Natural killer cell (primary cell): ENCODE results near the gene LMX1B. TPM values are rescaled to one million over a fixed set of nuclear protein-coding genes. Genes with fewer than 3 reads are reported as not detected.

Experiments used
- ATAC-seq, 3 donors: fragments of 150-1000 bp in 2 of 3; fragments of 200-7000 bp in 1 of 3; cut with Tn5 transposase; 1 replicate in 1 of 3; 2 replicates in 2 of 3; pipeline ENCODE4 v1.10.0; 2021; ENCODE audit warnings: mild to moderate bottlenecking in 2 of 3, moderate library complexity in 2 of 3
- DNase-seq, 2 donors: peaks; one replicate each; pipeline versions ENCODE4 v3.0.0 to v3.0.0-alpha.2; 2013 to 2021; ENCODE audit warnings: mixed read lengths in 1 of 2
- H3K27ac ChIP-seq: one replicate; pipeline ENCODE4 v1.5.1; 2013; ENCODE audit warnings: mild to moderate bottlenecking, low read length
- H3K27me3 ChIP-seq: one replicate; pipeline ENCODE4 v1.6.1; 2013; ENCODE audit warnings: low read length; ENCODE audit not compliant: control insufficient read depth, insufficient read depth
- H3K36me3 ChIP-seq: one replicate; pipeline ENCODE4 v1.6.1; 2013; ENCODE audit warnings: low read length; ENCODE audit not compliant: control insufficient read depth, insufficient read depth
- H3K4me1 ChIP-seq: one replicate; pipeline ENCODE4 v1.6.1; 2013; ENCODE audit warnings: low read length; ENCODE audit not compliant: control insufficient read depth, insufficient read depth
- H3K4me3 ChIP-seq: one replicate; pipeline ENCODE4 v1.5.1; 2013; ENCODE audit warnings: low read length
- H3K9me3 ChIP-seq: one replicate; pipeline ENCODE4 v1.6.1; 2013; ENCODE audit warnings: low read length; ENCODE audit not compliant: control insufficient read depth, insufficient read depth
- H3K27ac Mint-ChIP-seq, 2 donors: one replicate each; pipeline ENCODE4 v1.8.0; 2022; ENCODE audit warnings: mild to moderate bottlenecking in 2 of 2, mixed read lengths in 2 of 2, moderate library complexity in 1 of 2
- H3K27me3 Mint-ChIP-seq, 2 donors: one replicate each; pipeline ENCODE4 v1.8.0; 2022; ENCODE audit warnings: low read depth in 2 of 2, mixed read lengths in 2 of 2
- H3K36me3 Mint-ChIP-seq: one replicate; pipeline ENCODE4 v1.8.0; 2022; ENCODE audit warnings: mixed read lengths
- H3K4me1 Mint-ChIP-seq, 2 donors: one replicate each; pipeline ENCODE4 v1.8.0; 2022; ENCODE audit warnings: mixed read lengths in 2 of 2
- H3K4me3 Mint-ChIP-seq: one replicate; pipeline ENCODE4 v1.8.0; 2022; ENCODE audit warnings: mild to moderate bottlenecking, moderate library complexity, mixed read lengths
- H3K9me3 Mint-ChIP-seq, 2 donors: one replicate each; pipeline ENCODE4 v1.8.0; 2022; ENCODE audit warnings: mixed read lengths in 2 of 2
- CTCF ChIP-seq: fragments of 200-600 bp; IDR thresholded peaks from one replicate; pipeline ENCODE4 v1.8.0; 2022; ENCODE audit warnings: antibody characterized with exemption
- WGBS: methylation state at CpG from one replicate; pipeline ENCODE4 v1.1.7; 2013; ENCODE audit warnings: missing lambda C conversion rate; ENCODE audit not compliant: insufficient coverage; 5-methylcytosine and 5-hydroxymethylcytosine counted together
- intact Hi-C: fragments of 100-400 bp; cut with micrococcal nuclease; formaldehyde crosslinking; loops from one replicate; pipeline ENCODE4 v1.14.2; 2022
- total RNA-seq, 4 donors: library from RNA; stranded (reverse); fragments of 120-200 nt in 1 of 4; gene quantifications; one replicate each; pipeline versions ENCODE4 v1.2.3 to v1.2.4, GENCODE V29; 2013 to 2022

Gene LMX1B
- total RNA-seq, 3 donors from 2014 or later (not counting 1 experiment from before 2014, with no cell fraction given), result not detected

- Histone ChIP-seq H3K4me1 (peaks cover 20% of the 10 kb centered on the region), H3K27ac (no peak overlapping the region), H3K27me3 (peaks cover 77% of the 10 kb centered on the region), H3K9me3 (no peaks in the 10 kb centered on the region), H3K4me3 (no peak overlapping the region), H3K36me3 (no peaks in the 10 kb centered on the region)
- intact Hi-C loops, result no loop called here
- Mint-ChIP-seq H3K36me3 (no peaks in the 10 kb centered on the region), H3K27ac (no peak overlapping the region), H3K27me3 (peaks cover 63 to 67% of the 10 kb centered on the region in 2 donors), H3K4me3 (no peak overlapping the region), H3K4me1 (peaks cover 6 to 8% of the 10 kb centered on the region in 2 donors), H3K9me3 (no peaks in the 10 kb centered on the region)
- WGBS, result 17% methylated on average over 10 of the region's 10 CpGs
- ATAC-seq (no peak), DNase-seq (no peak)
- no peak for TF ChIP-seq CTCF
Observed at GRCh38 chr9:126619361-126620135, 5.8 kb downstream of the LMX1B start.

GRCh38 chr9:126620478-126620877 lies 6.8 kb downstream of the LMX1B start:
- H3K27ac Mint-ChIP-seq, result no peak overlapping the region
- intact Hi-C loops, result no loop called here

GRCh38 chr9:126621061-126621918 lies 7.6 kb downstream of the LMX1B start:
- peaks cover 83% of the 10 kb centered on the region for H3K27me3 ChIP-seq
- peaks cover 12 to 18% of the 10 kb centered on the region in 2 donors for H3K4me1 Mint-ChIP-seq
- H3K27me3 Mint-ChIP-seq, result peaks cover 65 to 69% of the 10 kb centered on the region in 2 donors

More at GRCh38 chr9:126620478-126620877, 6.8 kb downstream of the LMX1B start:
- WGBS, result 20% methylated on average over 7 of the region's 7 CpGs
- Histone ChIP-seq H3K36me3 (no peaks in the 10 kb centered on the region), H3K4me1 (peaks cover 24% of the 10 kb centered on the region), H3K27ac (no peak overlapping the region), H3K27me3 (peaks cover 82% of the 10 kb centered on the region), H3K9me3 (no peaks in the 10 kb centered on the region), H3K4me3 (no peak overlapping the region)
- H3K9me3 Mint-ChIP-seq, result no peaks in the 10 kb centered on the region
- peaks cover 6 to 10% of the 10 kb centered on the region in 2 donors for H3K4me1 Mint-ChIP-seq
- TF ChIP-seq CTCF, result no peak
- no peak for ATAC-seq
- no peak overlapping the region for H3K4me3 Mint-ChIP-seq
- peaks cover 63 to 67% of the 10 kb centered on the region in 2 donors for H3K27me3 Mint-ChIP-seq
- no peak for DNase-seq
- H3K36me3 Mint-ChIP-seq, result no peaks in the 10 kb centered on the region

More at GRCh38 chr9:126621061-126621918, 7.6 kb downstream of the LMX1B start:
- intact Hi-C loops, result no loop called here
- no peak overlapping the region for H3K27ac ChIP-seq
- Mint-ChIP-seq H3K9me3 (no peaks in the 10 kb centered on the region), H3K36me3 (no peaks in the 10 kb centered on the region), H3K4me3 (peak overlapping the region; percentile 21), H3K27ac (no peak overlapping the region)
- no peaks in the 10 kb centered on the region for H3K9me3 ChIP-seq
- WGBS, result 10% methylated on average over 13 of the region's 15 CpGs
- DNase-seq (no peak), ATAC-seq (no peak)
- no peak for TF ChIP-seq CTCF
- no peaks in the 10 kb centered on the region for H3K36me3 ChIP-seq
- peaks cover 32% of the 10 kb centered on the region for H3K4me1 ChIP-seq
- H3K4me3 ChIP-seq, result no peak overlapping the region
